Nephron progenitor cell (in vitro differentiated cells): ENCODE measurements around the gene AGPAT1.

Experiments used
- DNase-seq: peaks from one replicate; pipeline ENCODE4 v3.0.0; 2021
- H3K27ac Mint-ChIP-seq: 2 replicates; pipeline ENCODE4 v1.8.0; 2021; ENCODE audit warnings: mild to moderate bottlenecking, moderate library complexity, mixed read lengths
- H3K27me3 Mint-ChIP-seq: 2 replicates; pipeline ENCODE4 v1.8.0; 2021; ENCODE audit warnings: mild to moderate bottlenecking, low read depth, mixed read lengths; ENCODE audit not compliant: poor library complexity
- H3K36me3 Mint-ChIP-seq: 2 replicates; pipeline ENCODE4 v1.8.0; 2021; ENCODE audit warnings: low read depth, mixed read lengths
- H3K4me1 Mint-ChIP-seq: 2 replicates; pipeline ENCODE4 v1.8.0; 2021; ENCODE audit warnings: mixed read lengths
- H3K4me3 Mint-ChIP-seq: 2 replicates; pipeline ENCODE4 v1.8.0; 2021; ENCODE audit warnings: mild to moderate bottlenecking, moderate library complexity, mixed read lengths
- H3K9me3 Mint-ChIP-seq: 2 replicates; pipeline ENCODE4 v1.8.0; 2021; ENCODE audit warnings: mild to moderate bottlenecking, moderate library complexity, mixed read lengths
- CTCF ChIP-seq: fragments of 200-600 bp; sonication (generic); IDR thresholded peaks from 2 replicates; pipeline ENCODE4 v1.5.0; 2021; ENCODE audit warnings: antibody characterized with exemption

AGPAT1 gene

DNA sequence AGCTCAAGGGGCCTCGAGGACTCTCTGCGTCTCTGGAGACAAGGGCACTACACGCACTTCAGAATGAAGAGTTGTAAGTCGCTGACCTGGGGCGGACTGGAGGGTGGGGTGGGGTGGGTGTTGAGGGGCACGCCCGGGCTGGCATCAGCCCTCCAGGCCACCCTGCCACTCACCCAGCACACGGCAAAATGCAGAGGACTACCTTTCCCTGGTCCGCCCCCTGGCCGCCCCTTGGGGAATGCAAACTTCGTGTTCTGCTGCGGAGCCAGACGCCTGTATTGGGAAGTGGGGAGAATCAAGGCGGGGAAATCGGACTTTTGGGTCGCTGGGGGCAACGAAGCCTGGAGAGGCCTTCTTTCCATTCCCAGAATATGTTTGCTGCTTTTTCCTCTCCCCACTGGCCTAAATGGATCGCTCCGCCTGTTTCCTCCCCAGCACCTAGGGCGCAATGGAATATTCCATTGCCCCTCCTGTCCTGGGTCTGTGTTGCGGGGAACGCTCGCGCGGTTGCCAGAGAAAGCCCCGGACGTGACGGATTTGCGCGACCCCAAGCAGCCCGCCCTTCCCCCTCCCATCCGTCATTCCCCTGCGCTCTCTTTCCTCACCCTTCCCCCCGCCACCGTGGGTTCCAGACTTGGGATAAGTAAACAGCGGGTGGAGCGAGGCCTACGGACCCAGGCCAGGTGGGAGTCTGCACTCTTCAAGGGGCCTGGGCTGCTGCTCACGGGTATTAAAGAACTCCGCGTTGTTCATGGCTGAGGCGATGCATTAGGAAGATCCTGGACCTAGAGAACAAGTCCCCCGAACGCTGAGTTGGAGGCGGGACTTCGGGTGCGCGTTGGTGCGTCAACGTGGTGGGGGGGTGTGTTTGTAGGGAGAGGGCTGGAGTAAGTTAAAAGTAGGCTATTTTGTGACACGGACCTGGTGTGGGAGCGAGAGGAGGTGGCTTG lies 22.0 kb downstream of the AGPAT1 start, which contains the start of gene PPT2:
TSS of gene PPT2 (plus strand) at position 578 of the 950 bp plus-strand sequence. CDS start 454 bp downstream, outside the sequence.
- peak; percentile 80 for DNase-seq
- no peaks in the 10 kb centered on the region for H3K9me3 Mint-ChIP-seq
- H3K36me3 Mint-ChIP-seq = peaks cover 22% of the 10 kb centered on the region
- H3K4me3 Mint-ChIP-seq = peak within 1 kb of the TSS; percentile 95
- peaks cover 59% of the 10 kb centered on the region for H3K4me1 Mint-ChIP-seq
- peaks cover 37% of the 10 kb centered on the region for H3K27me3 Mint-ChIP-seq
- peak within 1 kb of the TSS; percentile 98 for H3K27ac Mint-ChIP-seq
- TF ChIP-seq CTCF = no peak

DNA sequence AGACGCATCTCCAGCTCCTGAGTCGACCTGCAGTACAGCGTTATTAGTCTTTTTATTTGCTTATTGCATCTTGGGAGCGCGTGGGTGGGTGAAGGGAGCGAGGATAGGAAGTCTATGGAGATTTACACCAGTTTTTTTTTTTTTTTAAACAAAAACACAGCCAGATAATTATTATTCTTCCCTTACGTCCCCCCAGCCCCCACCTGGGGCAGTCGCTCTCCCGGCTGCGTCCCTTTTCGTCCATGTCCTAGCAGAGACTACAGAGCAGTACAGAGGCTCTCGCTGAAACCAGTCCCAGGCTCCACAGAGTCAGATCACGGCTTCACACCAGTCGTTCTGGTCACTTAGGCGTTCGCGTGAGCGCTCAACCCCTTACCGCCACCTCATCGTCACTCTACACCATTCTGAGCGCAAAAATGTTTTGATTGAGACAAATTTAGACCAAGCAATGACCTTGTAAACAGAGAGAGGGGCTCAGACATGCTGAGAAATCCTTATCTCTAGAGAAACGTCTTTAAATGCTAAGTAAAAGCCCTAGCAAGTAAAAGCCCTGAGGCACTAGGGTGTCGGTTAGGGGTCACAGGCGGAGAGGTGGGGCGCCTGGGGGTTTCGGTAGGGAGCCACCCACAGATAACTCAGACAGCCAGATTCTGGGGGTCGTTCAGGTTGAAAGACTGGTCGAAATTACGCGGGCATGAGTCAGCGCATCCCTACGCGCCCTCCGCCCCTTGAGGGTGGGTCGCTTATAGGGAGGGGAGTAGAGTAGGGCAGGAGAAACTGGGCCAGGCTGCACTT lies 22.9 kb downstream of the AGPAT1 start:
- no peak for TF ChIP-seq CTCF
- Mint-ChIP-seq H3K36me3 (peaks cover 21% of the 10 kb centered on the region), H3K27me3 (peaks cover 46% of the 10 kb centered on the region), H3K27ac (peak overlapping the region; percentile 94), H3K9me3 (peaks cover 7% of the 10 kb centered on the region), H3K4me1 (peaks cover 68% of the 10 kb centered on the region), H3K4me3 (peak overlapping the region; percentile 95)
- peak; percentile 50 for DNase-seq

- no peak within 1 kb of the TSS for H3K27ac Mint-ChIP-seq
- peaks cover 53% of the 10 kb centered on the region for H3K27me3 Mint-ChIP-seq
- TF ChIP-seq CTCF = no peak
- no peak for DNase-seq
- peak within 1 kb of the TSS; percentile 95 for H3K4me3 Mint-ChIP-seq
- peaks cover 76% of the 10 kb centered on the region for H3K4me1 Mint-ChIP-seq
- peaks cover 12% of the 10 kb centered on the region for H3K36me3 Mint-ChIP-seq
- H3K9me3 Mint-ChIP-seq = peaks cover 8% of the 10 kb centered on the region
These were observed 23.8 kb downstream of the AGPAT1 start, which contains the start of gene PRRT1 for GRCh38 chr6:32151863-32152768. TSS of gene PRRT1 (minus strand) at chr6:32151939. CDS start at chr6:32151827, 112 bp downstream.

DNA sequence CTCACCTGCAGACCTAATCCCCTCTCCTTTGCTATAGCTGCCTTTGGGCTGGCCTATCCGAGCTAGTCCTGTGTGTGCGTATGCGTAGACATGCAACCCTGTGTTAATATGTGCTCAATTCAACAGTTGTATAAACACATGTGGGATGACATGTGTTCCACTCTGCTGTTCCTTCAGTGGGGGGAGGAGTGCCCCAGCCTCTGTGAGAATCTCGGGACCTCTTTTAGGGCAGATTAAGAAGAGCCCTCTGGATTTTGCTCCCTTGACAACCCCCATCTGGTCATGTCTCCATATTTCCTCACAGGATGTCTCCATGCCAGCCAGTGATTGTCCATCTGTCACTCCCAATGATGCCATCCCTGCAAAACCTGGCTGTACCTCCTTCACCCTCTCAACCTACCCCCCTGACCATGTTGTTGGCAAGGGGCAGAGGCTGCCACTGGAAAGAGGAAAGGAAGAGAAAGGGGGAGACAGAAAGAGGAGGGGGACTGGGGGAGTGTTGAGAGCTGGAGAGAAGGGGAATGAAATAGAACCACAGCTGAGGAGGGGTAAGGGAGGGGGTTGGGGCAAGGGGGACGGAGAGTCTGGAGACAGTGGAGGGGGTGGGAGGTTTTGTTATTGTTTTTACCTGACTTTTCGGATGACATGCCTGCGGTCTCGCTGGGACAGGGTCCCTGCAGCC lies 24.6 kb downstream of the AGPAT1 start:
- DNase-seq = no peak
- Mint-ChIP-seq H3K36me3 (peaks cover 16% of the 10 kb centered on the region), H3K4me3 (peak overlapping the region; percentile 95), H3K4me1 (peaks cover 84% of the 10 kb centered on the region), H3K9me3 (peaks cover 8% of the 10 kb centered on the region), H3K27me3 (peaks cover 61% of the 10 kb centered on the region), H3K27ac (no peak overlapping the region)
- no peak for TF ChIP-seq CTCF
